Trophoblast cell (in vitro differentiated cells and primary cell): Measurements from ENCODE around the gene ATG2B.

Experiments
- DNase-seq, 2 donors: peaks; one replicate each; pipeline ENCODE4 v3.0.0-alpha.2; 2016
- H2AFZ ChIP-seq: 2 replicates; pipeline ENCODE4 v1.6.1; 2013; ENCODE audit warnings: low read length, moderate library complexity, mild to moderate bottlenecking; ENCODE audit not compliant: insufficient read depth, poor library complexity
- H2AK5ac ChIP-seq: 2 replicates; pipeline ENCODE4 v1.6.1; 2013; ENCODE audit warnings: mild to moderate bottlenecking, low read length
- H2BK120ac ChIP-seq: 2 replicates; pipeline ENCODE4 v1.6.1; 2013; ENCODE audit warnings: low read length, mild to moderate bottlenecking, moderate library complexity; ENCODE audit not compliant: insufficient read depth, poor library complexity
- H2BK12ac ChIP-seq: 2 replicates; pipeline ENCODE4 v1.6.1; 2013; ENCODE audit warnings: mild to moderate bottlenecking, low read length, moderate library complexity
- H2BK5ac ChIP-seq: 2 replicates; pipeline ENCODE4 v1.6.1; 2013; ENCODE audit warnings: low read length, low read depth, moderate library complexity, mild to moderate bottlenecking; ENCODE audit not compliant: poor library complexity
- H3K14ac ChIP-seq: 2 replicates; pipeline ENCODE4 v1.6.1; 2013; ENCODE audit warnings: mild to moderate bottlenecking, low read length
- H3K18ac ChIP-seq: 2 replicates; pipeline ENCODE4 v1.6.1; 2013; ENCODE audit warnings: mild to moderate bottlenecking, low read length
- H3K23ac ChIP-seq: 2 replicates; pipeline ENCODE4 v1.6.1; 2013; ENCODE audit warnings: low read length
- H3K27ac ChIP-seq: 2 replicates; pipeline ENCODE4 v1.5.1; 2013; ENCODE audit warnings: low read depth, mild to moderate bottlenecking, inconsistent platforms, low read length, moderate library complexity
- H3K27me3 ChIP-seq: 2 replicates; pipeline ENCODE4 v1.6.1; 2013; ENCODE audit warnings: inconsistent platforms, mild to moderate bottlenecking, low read length, moderate library complexity; ENCODE audit not compliant: insufficient read depth
- H3K36me3 ChIP-seq, 2 experiments: 1 replicate in 1 of 2; 2 replicates in 1 of 2; pipeline ENCODE4 v1.6.1; 2013; ENCODE audit warnings: low read length in 2 of 2, mild to moderate bottlenecking in 2 of 2, moderate library complexity in 1 of 2; ENCODE audit not compliant: insufficient read depth in 2 of 2, control insufficient read depth in 1 of 2
- H3K4ac ChIP-seq: 2 replicates; pipeline ENCODE4 v1.6.1; 2013; ENCODE audit warnings: low read depth, mild to moderate bottlenecking, low read length, moderate library complexity
- H3K4me1 ChIP-seq, 2 experiments: 1 replicate in 1 of 2; 2 replicates in 1 of 2; pipeline ENCODE4 v1.6.1; 2013; ENCODE audit warnings: low read length in 2 of 2, mild to moderate bottlenecking in 2 of 2, moderate library complexity in 1 of 2; ENCODE audit not compliant: insufficient read depth in 2 of 2, control insufficient read depth in 1 of 2
- H3K4me2 ChIP-seq: 2 replicates; pipeline ENCODE4 v1.6.1; 2013; ENCODE audit warnings: inconsistent platforms, mild to moderate bottlenecking, low read length, moderate library complexity
- H3K4me3 ChIP-seq: 2 replicates; pipeline ENCODE4 v1.5.1; 2013; ENCODE audit warnings: mild to moderate bottlenecking, low read depth, low read length, inconsistent platforms
- H3K79me1 ChIP-seq: one replicate; pipeline ENCODE4 v1.6.1; 2013; ENCODE audit warnings: low read length
- H3K79me2 ChIP-seq: 2 replicates; pipeline ENCODE4 v1.6.1; 2013; ENCODE audit warnings: low read length, mild to moderate bottlenecking; ENCODE audit not compliant: control insufficient read depth, insufficient read depth, poor library complexity
- H3K9ac ChIP-seq: 2 replicates; pipeline ENCODE4 v1.6.1; 2013; ENCODE audit warnings: mild to moderate bottlenecking, low read length
- H3K9me3 ChIP-seq: 2 replicates; pipeline ENCODE4 v1.6.1; 2013; ENCODE audit warnings: low read depth, mild to moderate bottlenecking, control low read depth, inconsistent platforms, low read length; ENCODE audit not compliant: insufficient read depth
- H4K12ac ChIP-seq: 2 replicates; pipeline ENCODE4 v1.6.1; 2013; ENCODE audit warnings: low read depth, mild to moderate bottlenecking, low read length, moderate library complexity
- H4K8ac ChIP-seq: 2 replicates; pipeline ENCODE4 v1.6.1; 2013; ENCODE audit warnings: low read depth, mild to moderate bottlenecking, low read length, moderate library complexity
- H4K91ac ChIP-seq: one replicate; pipeline ENCODE4 v1.6.1; 2013; ENCODE audit warnings: low read depth, mild to moderate bottlenecking, low read length, moderate library complexity
- WGBS: extraction: QIAGEN DNeasy Blood & Tissue Kit; methylation state at CpG from one replicate; pipeline ENCODE4 v1.1.7; 2013; ENCODE audit warnings: missing lambda C conversion rate; ENCODE audit not compliant: insufficient read length, insufficient coverage; ENCODE audit errors: extremely low coverage; 5-methylcytosine and 5-hydroxymethylcytosine counted together

ATG2B gene

DNA sequence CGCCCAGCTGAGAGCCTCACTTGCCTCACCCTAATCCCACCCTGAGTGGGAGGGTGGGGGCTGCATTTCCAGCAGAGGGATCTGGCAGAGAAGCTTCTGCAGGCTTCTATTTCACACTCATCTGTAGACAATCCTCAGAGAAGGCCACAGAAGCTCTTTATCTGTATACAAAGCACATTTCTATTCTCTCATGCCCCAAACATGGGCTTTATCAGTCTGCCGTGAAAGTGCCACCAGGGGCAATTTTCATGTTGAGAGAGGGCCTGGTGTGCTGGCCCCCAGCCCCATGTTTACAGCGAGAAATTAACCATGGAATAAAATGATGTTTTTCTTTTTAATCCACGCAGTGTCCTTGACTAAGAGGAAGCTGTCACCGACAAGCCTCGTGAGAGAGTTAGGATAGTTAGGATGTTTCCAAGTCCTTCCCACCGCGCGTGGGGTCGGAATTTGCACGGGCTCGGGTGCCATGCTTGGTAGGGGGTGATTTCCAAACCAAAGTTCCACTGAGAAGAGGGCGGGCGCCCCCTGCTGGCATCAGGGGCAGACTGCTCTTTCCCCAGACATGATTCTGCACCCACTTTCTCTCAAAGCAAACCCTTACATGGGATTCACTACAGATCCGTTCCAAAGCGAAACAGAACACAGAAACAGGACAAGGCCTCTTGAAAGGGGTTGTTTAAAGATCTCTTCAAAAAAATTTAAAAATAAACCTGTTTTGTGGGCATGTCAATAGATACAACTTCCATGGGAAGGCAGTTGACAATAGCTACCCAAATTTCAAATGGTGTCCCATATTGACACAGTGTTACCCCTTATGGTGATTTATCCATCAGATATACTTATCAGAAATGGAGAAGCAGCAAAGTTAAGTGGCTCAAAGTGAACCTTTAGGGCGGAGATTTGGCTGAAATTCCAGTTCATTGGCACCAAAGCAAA lies 87.7 kb downstream of the ATG2B start:
- no peak overlapping the region for H3K23ac ChIP-seq
- H3K4ac ChIP-seq, result peak overlapping the region; percentile 41
- H3K4me3 ChIP-seq, result no peak overlapping the region
- H4K12ac ChIP-seq, result no peak overlapping the region
- peak overlapping the region; percentile 83 for H2BK5ac ChIP-seq
- H2BK12ac ChIP-seq, result peak overlapping the region; percentile 61
- WGBS, result no CpG with 5 or more reads among the region's 17 CpGs
- H3K14ac ChIP-seq, result peak overlapping the region; percentile 33
- H3K27ac ChIP-seq, result peak overlapping the region; percentile 43
- peak; percentile 45 to 78 for DNase-seq
- H3K4me2 ChIP-seq, result peak overlapping the region; percentile 18
- peak overlapping the region; percentile 86 for H2BK120ac ChIP-seq
- H3K18ac ChIP-seq, result no peak overlapping the region
- H3K79me2 ChIP-seq, result peaks cover 9% of the 10 kb centered on the region
- peaks cover 28 to 30% of the 10 kb centered on the region in 2 experiments for H3K4me1 ChIP-seq
- H3K27me3 ChIP-seq, result no peaks in the 10 kb centered on the region
- no peak overlapping the region for H2AK5ac ChIP-seq
- H3K36me3 ChIP-seq, result peaks cover 0 to 5% of the 10 kb centered on the region in 2 experiments
- H3K79me1 ChIP-seq, result peaks cover 60% of the 10 kb centered on the region
- peak overlapping the region; percentile 93 for H4K91ac ChIP-seq
- no peak overlapping the region for H2AFZ ChIP-seq
- no peak overlapping the region for H3K9ac ChIP-seq
- H3K9me3 ChIP-seq, result peaks cover 3% of the 10 kb centered on the region
- peak overlapping the region; percentile 57 for H4K8ac ChIP-seq

DNA sequence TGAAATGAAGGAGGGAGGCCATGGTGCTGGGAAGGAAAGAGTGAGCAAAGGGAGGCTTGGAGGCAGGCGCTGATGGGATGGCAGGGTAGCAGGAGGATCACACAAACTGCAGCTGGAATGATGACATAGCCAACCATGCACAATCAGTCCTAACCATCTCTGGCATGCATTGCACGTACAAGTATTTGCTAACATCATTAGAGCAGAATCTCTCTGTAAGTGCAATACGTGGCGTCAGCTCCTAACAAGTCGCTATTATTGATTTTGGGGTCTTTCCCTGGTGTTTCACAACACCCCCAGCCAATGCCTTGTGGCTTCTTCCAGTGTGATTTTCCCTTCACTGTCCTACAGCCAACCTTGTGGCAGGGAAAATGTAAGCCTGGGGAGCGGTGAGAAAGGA lies 88.6 kb downstream of the ATG2B start:
- H4K91ac ChIP-seq, result peak overlapping the region; percentile 69
- no peak overlapping the region for H3K9ac ChIP-seq
- peak overlapping the region; percentile 55 for H4K8ac ChIP-seq
- H2AK5ac ChIP-seq, result no peak overlapping the region
- H3K79me2 ChIP-seq, result peaks cover 10% of the 10 kb centered on the region
- H3K4ac ChIP-seq, result no peak overlapping the region
- peak overlapping the region; percentile 54 for H2BK120ac ChIP-seq
- H3K27me3 ChIP-seq, result no peaks in the 10 kb centered on the region
- H3K4me3 ChIP-seq, result no peak overlapping the region
- H3K79me1 ChIP-seq, result peaks cover 56% of the 10 kb centered on the region
- no peak overlapping the region for H3K23ac ChIP-seq
- peaks cover 25 to 26% of the 10 kb centered on the region in 2 experiments for H3K4me1 ChIP-seq
- peak overlapping the region; percentile 43 for H3K27ac ChIP-seq
- H2BK5ac ChIP-seq, result peak overlapping the region; percentile 49
- H3K36me3 ChIP-seq, result peaks cover 0 to 5% of the 10 kb centered on the region in 2 experiments
- peaks cover 3% of the 10 kb centered on the region for H3K9me3 ChIP-seq
- peak; percentile 80 to 85 for DNase-seq
- no peak overlapping the region for H3K4me2 ChIP-seq
- peak overlapping the region; percentile 8 for H3K18ac ChIP-seq
- no CpG with 5 or more reads among the region's 6 CpGs for WGBS
- no peak overlapping the region for H2AFZ ChIP-seq
- H3K14ac ChIP-seq, result no peak overlapping the region
- no peak overlapping the region for H4K12ac ChIP-seq
- peak overlapping the region; percentile 81 for H2BK12ac ChIP-seq

GRCh38 chr14:96274122-96274521 lies 89.0 kb downstream of the ATG2B start:
- no peak overlapping the region for H3K23ac ChIP-seq
- peak overlapping the region; percentile 95 for H2BK12ac ChIP-seq
- H3K4me1 ChIP-seq, result peaks cover 27% of the 10 kb centered on the region in 2 experiments
- peak overlapping the region; percentile 95 for H2BK120ac ChIP-seq
- DNase-seq, result no peak
- H3K36me3 ChIP-seq, result peaks cover 0 to 5% of the 10 kb centered on the region in 2 experiments
- peaks cover 58% of the 10 kb centered on the region for H3K79me1 ChIP-seq
- peak overlapping the region; percentile 85 for H3K14ac ChIP-seq
- peak overlapping the region; percentile 98 for H4K91ac ChIP-seq
- peak overlapping the region; percentile 55 for H2BK5ac ChIP-seq
- no peak overlapping the region for H3K4me3 ChIP-seq
- no peak overlapping the region for H3K9ac ChIP-seq
- no peak overlapping the region for H4K12ac ChIP-seq
- WGBS, result no CpG with 5 or more reads among the region's 5 CpGs
- H3K18ac ChIP-seq, result peak overlapping the region; percentile 65
- peak overlapping the region; percentile 50 for H2AFZ ChIP-seq
- H3K4me2 ChIP-seq, result no peak overlapping the region
- H3K27ac ChIP-seq, result peak overlapping the region; percentile 35
- peak overlapping the region; percentile 90 for H2AK5ac ChIP-seq
- peaks cover 3% of the 10 kb centered on the region for H3K9me3 ChIP-seq
- H3K79me2 ChIP-seq, result peaks cover 14% of the 10 kb centered on the region
- peak overlapping the region; percentile 80 for H3K4ac ChIP-seq
- H4K8ac ChIP-seq, result peak overlapping the region; percentile 67
- H3K27me3 ChIP-seq, result no peaks in the 10 kb centered on the region

GRCh38 chr14:96273629-96274028 lies 89.5 kb downstream of the ATG2B start:
- no peak overlapping the region for H3K9ac ChIP-seq
- peak overlapping the region; percentile 55 for H2BK5ac ChIP-seq
- peak overlapping the region; percentile 65 for H3K18ac ChIP-seq
- H2AK5ac ChIP-seq, result peak overlapping the region; percentile 90
- WGBS, result no CpG with 5 or more reads among the region's 5 CpGs
- H3K23ac ChIP-seq, result no peak overlapping the region
- no peaks in the 10 kb centered on the region for H3K27me3 ChIP-seq
- peaks cover 3% of the 10 kb centered on the region for H3K9me3 ChIP-seq
- H3K4me2 ChIP-seq, result no peak overlapping the region
- H2AFZ ChIP-seq, result no peak overlapping the region
- H3K36me3 ChIP-seq, result peaks cover 0 to 5% of the 10 kb centered on the region in 2 experiments
- H4K12ac ChIP-seq, result no peak overlapping the region
- H3K4me3 ChIP-seq, result no peak overlapping the region
- H4K91ac ChIP-seq, result peak overlapping the region; percentile 98
- DNase-seq, result no peak
- H3K14ac ChIP-seq, result peak overlapping the region; percentile 85
- H3K79me2 ChIP-seq, result peaks cover 11% of the 10 kb centered on the region
- H3K27ac ChIP-seq, result peak overlapping the region; percentile 35
- peak overlapping the region; percentile 80 for H3K4ac ChIP-seq
- H3K4me1 ChIP-seq, result peaks cover 29 to 31% of the 10 kb centered on the region in 2 experiments
- H3K79me1 ChIP-seq, result peaks cover 57% of the 10 kb centered on the region
- H2BK12ac ChIP-seq, result peak overlapping the region; percentile 95
- peak overlapping the region; percentile 95 for H2BK120ac ChIP-seq
- peak overlapping the region; percentile 67 for H4K8ac ChIP-seq
